Smooth muscle cell of the brain vasculature (primary cell): ENCODE results near the gene ADAM33.

Experiments used
- DNase-seq: peaks from one replicate; pipeline ENCODE4 v3.0.0-alpha.2; 2012; ENCODE audit warnings: low read depth, low spot score

ADAM33 gene

DNA sequence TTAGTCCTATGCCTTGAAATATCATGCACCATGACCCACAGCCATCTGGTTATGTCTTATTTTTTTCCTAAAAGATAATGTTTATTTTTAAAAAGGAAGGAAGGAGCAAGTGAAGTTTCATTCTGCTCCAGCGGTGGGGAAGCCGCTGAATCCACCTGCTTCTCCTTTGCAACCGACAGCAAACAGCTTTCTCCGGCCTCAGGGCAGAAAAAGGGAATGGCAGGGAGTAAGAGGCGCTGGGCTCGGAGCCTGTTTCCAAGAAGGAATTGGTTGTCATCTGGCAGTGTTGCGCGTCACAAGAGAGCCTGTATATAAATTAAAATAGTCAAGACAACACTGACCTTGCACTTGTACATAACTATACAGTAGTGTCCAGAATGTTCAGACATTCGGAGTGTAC is 32.9 kb downstream of the ADAM33 start:
- no peak for DNase-seq

DNA sequence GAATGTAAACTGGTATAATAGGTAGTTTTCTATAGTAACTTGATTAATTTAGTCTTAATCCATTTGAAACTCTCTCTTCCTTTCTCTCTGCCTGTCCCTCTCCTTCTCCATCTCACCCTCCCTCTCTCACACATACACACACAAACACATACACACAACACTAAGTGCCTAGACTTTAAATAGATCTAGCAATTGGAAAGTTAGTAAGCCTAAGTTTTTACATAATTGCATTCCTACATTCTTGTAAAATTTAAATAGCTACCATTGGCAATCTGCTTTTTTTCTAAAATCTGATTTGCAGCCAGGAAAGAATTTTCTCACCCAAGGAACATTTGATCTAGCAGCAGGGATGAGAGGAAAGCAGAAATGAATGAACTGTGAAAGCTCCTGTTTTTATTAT is 34.3 kb downstream of the ADAM33 start:
- no peak for DNase-seq

DNA sequence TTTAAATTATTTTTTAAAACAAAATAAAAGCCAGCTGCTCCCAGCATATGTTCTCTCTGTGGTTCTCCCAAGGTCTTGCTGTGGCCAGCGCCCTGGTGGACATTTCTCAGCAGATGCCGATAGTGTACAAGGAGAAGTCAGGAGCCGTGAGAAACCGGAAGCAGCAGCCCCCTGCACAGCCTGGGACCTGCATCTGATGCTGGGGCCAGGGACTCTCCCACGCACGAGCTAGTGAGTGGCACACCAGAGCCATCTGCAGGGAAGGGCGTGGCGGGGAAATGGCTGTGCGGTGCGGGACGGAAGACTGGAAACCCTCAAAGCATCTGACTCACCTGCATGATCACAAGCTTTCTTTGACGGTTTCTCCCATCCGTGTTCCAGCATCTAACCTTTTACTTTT is 35.2 kb downstream of the ADAM33 start:
- peak; percentile 62 for DNase-seq

DNA sequence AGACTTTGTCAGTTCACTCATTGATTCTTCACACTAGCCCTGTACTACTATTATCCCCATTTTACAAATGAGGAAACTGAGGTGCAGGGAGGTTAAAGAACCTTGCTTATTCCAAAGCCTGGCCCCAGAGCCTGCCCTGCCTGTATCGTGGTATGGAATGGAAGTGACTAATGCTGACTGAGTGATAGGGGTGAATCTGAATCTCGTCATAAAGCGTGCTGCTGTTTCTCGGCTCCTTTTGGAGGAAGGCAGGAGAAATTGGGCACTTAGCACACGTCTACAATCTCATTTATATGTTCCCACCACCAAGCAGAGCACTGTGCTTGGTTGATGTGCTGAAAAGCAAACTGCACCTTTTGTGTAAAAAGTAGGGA is 35.8 kb downstream of the ADAM33 start:
- DNase-seq = no peak

DNA sequence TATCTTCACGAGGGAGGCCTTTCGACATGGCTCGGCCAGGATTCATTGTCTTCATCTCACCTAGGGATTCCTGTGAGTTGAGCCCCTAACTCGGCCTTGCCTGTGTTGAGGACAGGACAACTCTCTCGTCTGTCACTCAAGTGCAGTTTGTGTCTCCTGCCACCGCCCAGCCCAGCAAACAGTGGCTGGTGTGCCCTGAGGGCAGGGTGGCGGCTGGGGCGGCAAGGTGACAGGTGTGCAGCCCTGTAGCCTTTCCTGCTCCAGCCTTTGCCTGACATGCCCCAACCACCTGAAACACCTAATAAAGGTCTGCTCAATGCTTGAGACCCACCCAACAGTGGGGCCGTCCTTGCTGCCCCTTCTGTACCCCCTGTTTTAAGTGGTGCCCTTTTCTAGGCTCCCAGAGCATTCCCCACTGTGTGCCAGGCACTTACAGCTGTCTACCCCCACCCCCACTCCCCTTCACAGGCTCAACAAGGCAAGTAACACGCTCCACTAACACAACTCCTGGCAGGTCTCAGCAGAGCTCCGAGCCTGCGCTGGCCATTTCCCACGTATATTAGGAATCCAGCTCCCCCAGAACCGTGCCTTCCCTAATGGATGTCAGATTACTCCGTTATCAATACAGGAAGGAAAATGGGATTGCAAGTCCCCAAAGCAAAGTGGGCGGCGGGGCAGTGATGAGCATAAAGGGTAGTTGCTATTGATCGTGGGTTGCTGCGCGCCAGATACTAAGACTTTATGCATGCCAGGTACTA is 36.3 kb downstream of the ADAM33 start:
- DNase-seq = no peak

DNA sequence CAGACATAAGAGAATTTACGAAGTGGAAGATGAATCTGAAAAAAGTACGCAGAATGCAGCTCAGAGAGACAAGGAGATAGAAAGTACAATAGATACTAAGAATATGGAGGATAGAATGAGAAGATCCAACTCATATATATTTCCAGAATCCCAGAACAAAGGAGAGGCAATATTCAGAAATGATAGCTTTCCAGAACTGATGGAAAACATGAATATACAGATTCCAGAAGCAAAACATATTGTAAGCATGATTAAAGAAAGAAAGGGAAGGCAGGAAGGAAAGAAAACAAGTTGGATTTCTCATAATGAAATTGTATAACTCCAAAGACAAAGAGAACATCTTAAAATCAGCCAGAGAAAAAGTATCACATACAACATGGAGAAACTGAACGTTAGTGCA is 41.6 kb downstream of the ADAM33 start:
- DNase-seq = no peak

DNA sequence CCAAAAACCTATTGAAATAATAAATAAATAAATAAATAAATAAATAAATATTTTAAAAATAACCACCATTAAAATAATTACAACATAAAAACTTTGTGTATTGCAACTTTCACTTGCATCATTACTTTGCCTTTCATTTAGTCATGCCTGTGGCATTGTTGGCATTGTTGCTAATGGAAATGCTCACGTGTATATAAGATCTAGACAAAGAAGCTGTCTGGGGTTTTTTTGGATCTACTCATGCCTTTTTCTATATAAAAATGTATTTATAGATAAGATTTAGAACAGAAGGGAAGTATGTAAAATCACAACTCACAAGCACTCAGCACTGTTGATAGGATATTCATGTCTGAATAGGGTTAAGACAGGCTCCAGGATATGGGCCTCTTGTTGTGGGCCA is 46.5 kb downstream of the ADAM33 start:
- no peak for DNase-seq

DNA sequence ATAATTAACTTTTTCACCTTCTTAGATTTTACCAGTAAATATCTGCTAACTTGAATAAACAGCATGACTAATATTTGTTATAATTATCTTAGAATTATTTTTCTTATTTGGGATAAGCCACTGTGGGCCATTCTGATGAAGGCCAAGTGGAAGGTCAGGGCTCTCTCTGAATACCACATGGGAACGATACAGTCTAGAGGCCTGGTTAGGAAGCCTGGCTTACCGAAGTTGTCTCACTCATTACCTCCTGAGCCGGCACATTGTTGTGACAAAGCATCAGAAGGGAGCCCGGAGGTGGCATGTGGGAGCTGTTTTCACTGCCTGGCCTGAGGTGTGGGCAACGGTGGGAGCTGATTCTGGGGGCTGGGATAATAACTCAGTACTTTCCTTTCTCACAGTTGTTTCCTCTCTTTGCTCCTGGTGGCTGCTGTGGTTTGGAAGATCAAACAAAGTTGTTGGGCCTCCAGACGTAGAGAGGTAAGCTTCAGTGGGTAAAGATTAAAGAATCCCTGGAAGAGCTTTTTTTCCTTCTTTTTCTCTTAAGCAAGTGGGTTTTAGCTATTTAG is 47.8 kb downstream of the ADAM33 start:
- no peak for DNase-seq

DNA sequence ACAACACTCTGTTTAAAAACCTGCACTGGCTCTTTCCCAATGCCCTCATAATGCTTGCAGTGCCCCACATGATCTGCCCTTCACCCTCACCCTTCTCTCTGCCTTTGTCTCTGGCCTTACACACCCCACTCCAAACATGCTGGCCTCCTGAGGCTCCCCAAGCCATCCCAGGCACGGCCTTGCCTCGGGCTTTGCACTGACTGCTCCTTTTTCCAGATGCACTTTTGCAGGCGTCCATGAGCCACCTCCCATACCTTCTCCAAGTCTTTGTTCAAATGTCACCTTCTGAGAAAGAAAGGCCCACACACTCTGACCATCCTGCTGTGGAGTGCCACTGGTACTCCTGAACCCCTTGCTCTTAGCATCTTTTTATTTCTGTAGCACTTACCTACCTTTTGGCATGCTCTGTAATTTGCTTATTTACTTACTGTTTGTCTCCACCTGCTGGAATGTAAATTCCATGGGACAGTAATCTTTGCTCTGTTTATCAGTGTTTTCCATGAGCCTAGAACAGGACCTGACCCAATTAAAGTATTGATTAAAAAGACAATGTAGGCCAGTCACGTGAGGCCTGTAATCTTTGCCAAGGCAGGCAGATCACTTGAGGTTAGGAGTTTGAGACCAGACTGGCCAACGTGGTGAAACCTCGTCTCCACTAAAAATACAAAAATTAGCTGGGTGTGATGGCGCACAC is 49.4 kb downstream of the ADAM33 start:
- no peak for DNase-seq

DNA sequence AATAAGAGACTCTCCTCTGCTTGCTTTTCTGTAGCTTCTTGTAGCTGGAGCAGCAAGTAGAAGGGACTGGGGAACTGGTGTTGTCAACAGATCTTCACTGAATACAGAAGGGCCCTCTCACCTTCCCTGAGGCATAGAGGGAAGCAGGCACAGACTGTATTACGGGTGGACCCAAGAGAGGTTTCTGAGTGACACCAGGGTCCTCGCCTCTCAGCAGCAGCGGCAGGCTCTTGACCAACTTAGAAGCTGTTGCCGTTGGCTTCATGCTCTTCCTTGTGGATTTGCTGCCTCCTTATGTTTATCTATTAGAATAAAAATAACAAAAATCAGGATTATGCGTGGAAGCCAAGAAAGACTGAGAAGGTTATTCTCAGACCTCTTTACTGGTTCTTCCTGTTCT is 50.3 kb downstream of the ADAM33 start:
- DNase-seq = no peak

DNA sequence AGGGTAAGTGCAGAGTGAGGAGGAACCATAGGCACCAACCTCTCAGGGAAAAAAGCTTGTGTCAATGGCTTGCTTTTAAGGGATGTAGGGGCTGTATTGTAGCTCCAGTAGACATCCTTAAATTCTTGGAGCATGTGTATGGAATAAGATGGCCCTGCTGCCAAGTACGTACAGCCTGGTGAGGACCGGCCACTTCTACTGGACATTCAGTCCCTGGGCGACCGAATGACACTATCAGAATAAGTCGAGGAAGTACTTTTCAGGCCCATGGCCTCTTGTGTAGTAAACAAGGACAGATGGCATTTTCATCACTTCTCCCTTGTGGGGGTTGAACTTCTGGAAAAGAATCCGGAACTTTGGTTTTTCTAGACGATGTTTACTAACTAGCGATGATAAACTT is 51.4 kb downstream of the ADAM33 start:
- DNase-seq = no peak

DNA sequence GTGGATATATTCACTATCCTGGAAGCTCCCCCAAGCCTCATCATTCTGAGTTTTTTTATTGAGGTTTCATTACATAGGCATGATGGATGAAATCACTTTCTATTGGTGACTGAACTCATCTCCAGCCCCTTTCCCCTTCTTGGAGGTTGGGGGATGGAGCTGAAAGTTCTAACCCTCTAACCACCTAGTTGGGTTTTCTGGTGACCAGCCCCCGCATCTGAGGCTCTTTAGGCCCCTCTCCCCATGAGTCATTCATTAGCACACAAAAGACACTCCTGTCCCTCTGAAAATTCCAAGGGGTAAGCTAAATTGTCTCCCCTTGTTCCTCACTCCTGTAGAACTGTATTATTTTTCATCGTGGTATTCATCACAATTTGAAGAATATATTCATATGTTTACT is 51.9 kb downstream of the ADAM33 start:
- DNase-seq = no peak

DNA sequence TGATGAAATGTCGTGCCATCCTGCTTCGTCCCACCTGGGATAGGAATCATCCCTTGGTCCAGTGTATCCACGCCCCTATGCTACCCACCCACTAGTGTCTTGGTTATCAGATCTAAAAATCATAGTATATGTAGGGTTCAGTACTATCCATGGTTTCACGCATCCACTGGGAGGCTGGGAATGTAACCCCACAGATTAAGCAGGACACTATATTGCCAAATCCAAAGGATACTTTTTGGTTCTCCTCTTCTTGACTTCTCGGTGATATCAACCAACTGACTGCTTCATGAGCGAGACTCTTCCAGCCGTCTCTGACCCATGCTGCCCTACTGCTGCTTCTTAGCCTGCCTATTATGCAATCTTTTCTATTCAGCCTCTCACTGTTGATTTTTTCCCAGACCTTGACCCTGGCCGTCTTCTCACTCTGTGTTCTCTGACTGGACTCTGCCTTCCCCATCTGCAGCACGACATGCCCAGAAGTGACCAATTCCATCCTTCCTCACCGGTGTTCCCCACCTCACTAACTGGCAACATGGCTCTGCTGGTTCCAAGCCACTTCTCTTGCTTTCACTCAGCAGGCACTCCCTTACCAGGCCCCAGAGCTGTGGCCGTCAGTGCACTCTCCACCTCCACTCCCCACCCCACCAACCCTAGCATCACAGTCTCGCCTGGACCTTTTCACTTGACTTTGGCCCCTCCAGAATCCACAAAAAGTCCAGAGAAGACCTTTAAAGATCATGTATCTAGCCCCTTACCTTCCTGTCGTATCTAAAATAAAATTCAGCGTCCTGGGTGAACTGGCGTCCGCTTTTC is 53.1 kb downstream of the ADAM33 start:
- no peak for DNase-seq

DNA sequence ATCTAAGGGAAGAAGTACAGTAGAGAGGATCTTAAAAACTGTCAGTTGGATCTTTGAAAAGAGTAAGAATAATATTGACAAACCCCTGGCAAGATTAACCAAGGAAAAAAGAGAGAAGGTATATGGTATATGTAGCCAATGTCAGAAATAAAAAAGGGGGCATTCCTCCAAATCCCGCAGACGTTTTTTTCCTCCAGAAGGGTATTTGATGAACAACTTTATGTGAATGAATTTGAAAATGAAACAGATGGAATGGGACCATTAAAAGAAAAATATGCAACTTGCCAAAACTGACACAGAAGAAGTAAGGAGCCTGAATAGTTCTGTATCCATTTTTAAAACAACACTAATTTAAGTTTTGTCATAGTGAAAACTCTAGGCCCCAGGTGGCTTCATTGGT is 54.3 kb downstream of the ADAM33 start:
- no peak for DNase-seq

DNA sequence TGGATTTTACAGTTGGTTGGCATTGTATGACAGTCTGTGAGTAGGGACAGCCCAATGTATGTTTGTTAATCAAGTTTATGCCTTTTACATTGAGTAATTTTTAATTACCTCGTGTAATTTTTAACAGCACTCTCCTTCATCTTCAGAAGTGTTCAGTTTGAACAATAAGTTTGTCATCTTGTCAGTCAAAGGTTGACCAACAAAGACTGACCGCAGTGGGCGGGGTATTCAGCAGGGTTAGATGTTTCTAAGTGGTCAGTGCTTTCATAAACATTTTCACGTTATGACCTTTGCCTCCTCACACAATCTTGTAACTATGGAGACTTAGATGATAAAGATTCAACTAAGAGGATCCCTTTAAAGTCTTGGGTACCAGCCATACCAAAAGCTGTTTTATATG is 59.4 kb downstream of the ADAM33 start:
- DNase-seq = no peak

DNA sequence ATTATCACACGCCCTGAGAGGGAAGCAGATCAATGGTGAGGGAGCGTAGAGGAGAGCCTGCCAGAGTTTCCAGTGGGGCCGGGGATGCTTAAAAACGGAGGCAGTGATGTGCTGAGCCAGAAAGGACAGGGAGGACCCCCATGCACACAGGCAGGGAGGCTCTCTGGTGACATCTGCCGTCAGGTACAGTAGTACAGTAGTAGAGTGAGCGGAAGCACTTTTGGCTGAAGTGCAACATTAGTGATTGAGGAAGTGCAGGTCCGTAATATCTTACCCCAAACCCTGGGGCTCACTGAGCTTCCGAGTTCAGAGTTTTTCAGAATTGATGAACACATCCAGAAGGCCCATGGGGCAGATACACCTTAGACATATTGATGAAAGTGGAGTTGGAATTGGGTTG is 60.7 kb downstream of the ADAM33 start:
- no peak for DNase-seq
